Measurements from ENCODE around the gene FGFRL1.

Gene FGFRL1

GRCh38 chr4:993111-994029, 18.1 kb upstream of the FGFRL1 start, which contains the start of gene SLC26A1:
TSS of gene SLC26A1 (minus strand) at chr4:993404. CDS start at chr4:991703, 1,701 bp downstream.
- no peak for TF ChIP-seq CTCF (IDR thresholded peaks at IDR 0.05; ENCODE audit: low read depth, low read length)
- no peak for TF ChIP-seq MAX (IDR thresholded peaks at IDR 0.05; ENCODE audit: low read depth, low read length)
- no peak for TF ChIP-seq MYC (IDR thresholded peaks at IDR 0.05; ENCODE audit: low read depth, low read length)
- no peak for TF ChIP-seq POLR2A (IDR thresholded peaks at IDR 0.05; ENCODE audit: extremely low read depth, insufficient read length)
- DNase-seq (ENCODE audit: low read depth) = no peak
- H3K4me3 ChIP-seq (ENCODE audit: low read depth, low read length) = no peak within 1 kb of the TSS

- DNase-seq (ENCODE audit: low read depth) = no peak
- no peak for TF ChIP-seq CTCF (IDR thresholded peaks at IDR 0.05; ENCODE audit: low read depth, low read length)
- TF ChIP-seq MAX (IDR thresholded peaks at IDR 0.05; ENCODE audit: low read depth, low read length) = no peak
- TF ChIP-seq POLR2A (IDR thresholded peaks at IDR 0.05; ENCODE audit: extremely low read depth, insufficient read length) = no peak
- no peak for TF ChIP-seq MYC (IDR thresholded peaks at IDR 0.05; ENCODE audit: low read depth, low read length)
Observed at GRCh38 chr4:995311-996026, 16.0 kb upstream of the FGFRL1 start.

GRCh38 chr4:996030-996996, 15.1 kb upstream of the FGFRL1 start:
- no peak overlapping the region for H3K4me3 ChIP-seq (ENCODE audit: low read depth, low read length)
- DNase-seq (ENCODE audit: low read depth) = peak; percentile 51
- TF ChIP-seq MYC (IDR thresholded peaks at IDR 0.05; ENCODE audit: low read depth, low read length) (no peak), MAX (IDR thresholded peaks at IDR 0.05; ENCODE audit: low read depth, low read length) (no peak), POLR2A (IDR thresholded peaks at IDR 0.05; ENCODE audit: extremely low read depth, insufficient read length) (no peak), CTCF (IDR thresholded peaks at IDR 0.05; ENCODE audit: low read depth, low read length) (no peak)

More at GRCh38 chr4:995311-996026, 16.0 kb upstream of the FGFRL1 start:
- H3K4me3 ChIP-seq (ENCODE audit: low read depth, low read length) = no peak overlapping the region

- DNase-seq (ENCODE audit: low read depth) = no peak
- no peak overlapping the region for H3K4me3 ChIP-seq (ENCODE audit: low read depth, low read length)
- TF ChIP-seq POLR2A (IDR thresholded peaks at IDR 0.05; ENCODE audit: extremely low read depth, insufficient read length) (no peak), MAX (IDR thresholded peaks at IDR 0.05; ENCODE audit: low read depth, low read length) (no peak), CTCF (IDR thresholded peaks at IDR 0.05; ENCODE audit: low read depth, low read length) (no peak), MYC (IDR thresholded peaks at IDR 0.05; ENCODE audit: low read depth, low read length) (no peak)
Observed at GRCh38 chr4:996997-997374, 14.4 kb upstream of the FGFRL1 start.

Data from NB4 (cell line).